HG03432 (cell line): ENCODE results near the gene KLHL3.

Experiments used
- ATAC-seq: cut with Tn5 transposase; IDR thresholded peaks from one replicate; pipeline ENCODE4 v1.9.1; 2021; ENCODE audit warnings: mild to moderate bottlenecking, moderate library complexity; ENCODE audit not compliant: unreplicated experiment

The KLHL3 gene

DNA sequence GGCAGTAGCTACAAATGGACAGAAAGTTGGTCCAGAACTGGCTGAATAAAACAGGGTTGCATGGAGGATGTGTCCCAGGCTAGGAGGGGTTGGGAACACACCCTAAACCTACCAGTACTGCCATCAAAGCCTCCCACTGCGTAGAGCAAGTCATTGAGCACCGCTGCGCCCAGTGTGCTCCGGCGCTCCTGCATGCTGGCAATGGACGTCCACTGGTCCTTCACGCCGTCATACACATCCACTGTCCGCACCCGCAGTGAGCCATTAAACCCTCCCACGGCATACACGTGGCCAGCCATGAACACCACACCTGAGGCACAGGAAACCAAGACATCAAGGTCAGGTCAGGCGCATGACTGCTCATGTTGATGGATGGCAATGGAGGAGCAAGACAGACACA is 97.0 kb downstream of the KLHL3 start:
- ATAC-seq = no peak

DNA sequence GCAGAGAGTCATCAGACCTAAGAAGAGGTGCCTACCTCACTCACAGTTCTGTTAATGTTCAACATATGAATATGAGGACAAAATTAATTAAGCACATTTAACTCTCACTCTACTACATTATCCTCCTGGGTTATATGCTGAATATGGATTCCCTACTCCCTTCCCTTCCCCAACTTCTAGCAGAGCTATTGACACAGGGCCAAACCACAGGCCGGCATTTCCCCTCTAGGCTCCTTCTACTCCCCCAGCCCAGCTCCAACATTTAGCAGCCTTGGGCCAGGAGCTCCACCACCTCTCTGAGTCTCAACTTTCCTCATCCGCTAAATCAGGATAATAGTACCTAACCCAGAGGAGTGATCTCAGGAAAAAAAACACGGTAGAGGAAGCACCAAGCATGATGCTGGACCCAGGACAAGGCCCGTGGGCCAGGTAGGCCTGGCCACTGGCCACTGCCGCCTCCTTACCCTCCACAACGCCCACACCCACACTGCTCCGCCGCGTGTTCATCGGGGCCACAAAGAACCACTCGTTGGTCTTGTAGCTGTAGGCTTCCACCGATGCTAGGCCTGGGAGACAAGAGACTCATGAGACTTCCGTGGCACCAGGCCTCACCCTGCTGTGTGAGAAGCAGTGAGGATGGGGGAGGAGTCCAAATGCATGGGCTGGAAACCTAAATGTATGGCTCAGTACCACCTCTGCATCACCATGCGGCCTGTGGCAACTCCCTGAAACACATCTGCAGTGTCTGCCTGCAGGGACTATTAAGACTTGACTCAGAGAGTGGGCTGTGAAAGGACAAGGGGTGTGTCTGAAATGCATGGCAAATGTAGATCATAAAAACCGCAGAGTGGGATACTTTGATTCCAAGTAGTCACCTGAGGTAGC is 98.8 kb downstream of the KLHL3 start:
- ATAC-seq = no peak

DNA sequence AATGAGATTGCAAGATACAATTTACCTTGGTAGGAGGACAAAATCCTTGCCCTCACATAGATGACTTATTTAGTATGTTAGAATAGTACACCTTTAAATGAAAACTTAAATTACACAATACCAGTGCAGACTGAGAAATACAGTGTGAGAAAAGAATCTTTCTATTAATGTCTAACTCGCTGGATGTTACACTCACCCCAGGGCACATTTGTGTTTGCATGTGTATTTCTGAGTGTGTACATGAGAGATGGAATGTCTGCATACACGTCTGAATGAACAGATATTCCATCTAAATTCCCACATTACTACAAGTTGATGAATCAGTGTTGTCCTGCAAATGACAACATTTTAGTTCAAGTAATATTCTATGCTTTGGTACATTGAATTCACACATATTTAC is 99.8 kb downstream of the KLHL3 start:
- ATAC-seq = no peak

DNA sequence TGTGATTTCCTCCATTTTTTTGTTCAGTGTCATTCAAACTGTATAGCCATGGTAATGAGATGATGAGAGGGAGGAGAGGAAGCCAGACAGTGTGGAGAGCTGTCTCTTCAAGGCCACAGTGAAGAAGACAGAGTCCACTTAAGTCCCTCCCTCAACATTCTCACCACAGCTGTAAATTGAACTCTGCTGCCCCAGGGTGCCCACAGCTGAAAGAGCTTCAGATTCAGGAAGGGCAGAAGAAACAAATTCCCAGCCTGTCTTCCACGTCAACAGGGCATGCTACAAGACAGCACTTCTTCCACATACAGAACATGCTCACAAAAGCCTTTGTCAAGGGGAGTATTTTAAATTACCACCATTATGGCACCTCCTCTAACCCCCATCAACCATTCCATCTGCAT is 100.4 kb downstream of the KLHL3 start:
- ATAC-seq = no peak

- no peak for ATAC-seq
Observed at GRCh38 chr5:137633896-137634295, 102.0 kb downstream of the KLHL3 start.

DNA sequence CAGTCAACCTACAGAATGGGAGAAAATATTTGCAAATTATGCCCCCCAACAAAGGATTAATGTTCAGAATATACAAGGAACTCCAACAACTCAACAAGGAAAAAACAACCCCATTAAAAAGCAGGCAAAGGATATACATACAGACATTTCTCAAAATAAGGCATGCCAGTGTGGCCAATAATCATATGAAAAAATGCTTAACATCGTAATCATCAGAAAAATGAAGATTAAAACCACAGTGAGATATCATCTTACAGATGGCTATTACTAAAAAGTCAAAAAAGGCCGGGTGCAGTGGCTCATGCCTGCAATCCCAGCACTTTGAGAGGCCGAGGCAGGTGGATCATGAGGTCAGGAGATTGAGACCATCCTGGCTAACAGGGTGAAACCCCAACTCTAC is 103.2 kb downstream of the KLHL3 start:
- ATAC-seq = no peak

DNA sequence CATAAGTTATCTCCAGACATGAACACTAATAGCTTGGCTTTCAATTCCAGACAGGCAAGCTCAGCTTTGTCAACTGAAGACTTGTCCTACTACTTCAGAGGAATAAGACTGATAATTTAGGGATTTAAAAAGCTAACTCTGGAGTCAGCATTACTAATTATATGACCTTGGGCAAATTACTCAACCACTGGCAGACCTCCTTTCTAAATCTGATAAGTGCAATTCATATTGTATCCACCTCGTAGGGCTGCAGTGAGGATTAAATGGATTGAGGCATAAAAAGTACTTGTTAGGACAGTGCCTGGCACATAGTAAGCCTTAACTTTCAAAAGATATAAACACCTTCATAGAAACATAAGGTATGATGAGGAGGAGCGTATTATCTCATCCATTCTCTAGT is 104.4 kb downstream of the KLHL3 start:
- ATAC-seq = no peak

DNA sequence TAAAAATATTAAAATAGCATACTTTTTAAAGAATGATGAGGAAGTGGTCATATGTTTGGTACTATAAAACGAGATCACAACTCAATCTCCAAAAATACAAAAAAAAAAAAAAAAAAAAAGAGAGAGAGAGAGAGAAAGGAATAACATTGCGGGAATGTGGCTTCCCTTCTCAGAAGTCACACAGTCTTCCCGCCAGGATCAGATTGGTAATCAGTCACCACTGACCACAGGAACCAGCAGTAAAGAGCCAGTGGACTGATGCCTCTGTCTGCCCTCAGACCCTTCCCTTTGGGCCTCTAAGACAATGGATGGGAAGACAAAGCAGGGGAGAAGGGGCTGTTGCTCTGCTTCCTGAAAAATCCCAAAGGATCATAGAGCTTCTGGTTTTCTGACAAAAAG is 104.9 kb downstream of the KLHL3 start:
- no peak for ATAC-seq

GRCh38 chr5:137630216-137630971 is 105.5 kb downstream of the KLHL3 start:
- ATAC-seq = no peak

- peak; percentile 84 for ATAC-seq
Observed at GRCh38 chr5:137629646-137630045, 106.2 kb downstream of the KLHL3 start.

DNA sequence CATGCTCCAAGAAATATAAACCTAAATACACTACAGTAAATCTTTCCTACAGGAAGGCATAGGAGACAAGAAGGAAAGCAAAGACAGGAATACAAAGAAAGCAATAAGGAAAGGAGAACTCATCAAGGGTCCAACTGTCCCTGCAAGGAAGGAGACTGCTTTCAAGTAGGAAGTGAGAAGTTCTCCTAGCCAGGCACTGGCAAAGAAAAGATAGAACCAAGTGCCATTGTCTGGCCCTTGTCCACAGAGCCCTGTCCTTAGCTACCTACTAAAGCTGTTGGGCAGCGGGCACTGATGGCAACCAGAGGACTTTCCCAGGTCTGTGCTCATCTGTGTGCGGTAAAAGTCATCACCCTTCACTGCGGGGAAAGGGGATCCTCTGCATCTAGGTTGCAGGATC is 108.2 kb downstream of the KLHL3 start:
- ATAC-seq = no peak

DNA sequence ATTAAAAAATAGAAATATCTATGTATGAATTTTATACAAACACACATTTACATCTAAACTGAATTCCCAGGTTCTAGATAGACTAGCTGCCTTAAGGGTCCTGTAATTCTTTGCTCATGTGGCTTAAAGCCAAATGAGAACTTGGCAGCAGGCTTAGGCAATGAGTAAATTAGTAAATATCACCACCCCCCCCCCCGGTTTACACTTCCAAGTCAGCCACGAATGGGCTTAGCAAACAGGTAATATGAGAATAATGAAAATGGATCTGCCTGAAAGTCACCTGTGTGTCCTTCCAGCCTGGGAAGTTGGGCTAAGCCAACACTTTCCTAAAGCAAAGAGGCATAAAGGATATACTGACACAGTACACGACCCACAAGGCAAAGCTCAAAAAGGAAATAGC is 108.6 kb downstream of the KLHL3 start:
- no peak for ATAC-seq

DNA sequence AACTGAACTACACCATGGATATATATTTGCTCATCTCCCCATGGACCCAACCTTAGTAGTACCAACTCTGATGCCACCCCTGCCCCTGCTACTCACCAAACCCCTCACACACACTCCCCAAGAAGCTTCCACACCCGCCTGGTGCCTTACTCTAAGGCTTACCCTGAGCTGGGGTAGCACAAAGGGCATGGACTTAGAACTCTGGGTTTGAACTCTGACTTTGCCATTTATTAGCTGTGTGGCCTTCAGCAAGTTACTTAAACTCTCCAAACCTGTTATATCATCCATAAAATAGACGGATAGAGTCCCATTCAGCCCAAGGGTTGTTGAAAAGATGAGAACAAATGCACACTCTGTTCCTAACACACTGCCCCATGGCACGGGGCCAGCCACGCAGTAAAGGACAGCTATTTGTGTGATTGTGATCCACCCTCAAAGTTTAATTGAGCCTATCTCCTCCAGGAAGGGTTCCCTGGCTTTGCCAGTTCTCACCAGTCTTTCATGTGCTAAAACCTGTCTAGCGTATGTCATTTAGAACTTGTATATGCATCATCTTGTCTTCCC is 111.0 kb downstream of the KLHL3 start:
- ATAC-seq = no peak

DNA sequence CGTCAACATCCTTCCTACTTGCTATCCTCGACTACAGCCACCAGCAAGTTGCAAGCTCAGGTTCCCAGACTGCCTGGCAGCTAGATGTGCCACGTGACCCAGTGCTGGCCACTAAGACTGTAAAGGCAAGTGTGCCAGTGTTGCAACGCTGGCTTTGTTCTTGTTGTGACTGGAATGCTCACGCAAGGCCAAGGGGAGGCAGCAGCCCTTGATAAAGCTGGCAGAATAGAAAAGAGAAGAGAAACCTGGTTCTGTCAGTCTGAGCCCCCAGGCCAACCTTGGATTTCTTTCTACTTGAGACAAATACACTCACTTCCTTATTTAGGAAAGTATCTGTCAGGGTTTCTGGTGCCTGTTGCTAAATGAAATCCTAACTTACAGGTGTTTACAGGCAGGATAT is 113.0 kb downstream of the KLHL3 start:
- peak; percentile 64 for ATAC-seq

DNA sequence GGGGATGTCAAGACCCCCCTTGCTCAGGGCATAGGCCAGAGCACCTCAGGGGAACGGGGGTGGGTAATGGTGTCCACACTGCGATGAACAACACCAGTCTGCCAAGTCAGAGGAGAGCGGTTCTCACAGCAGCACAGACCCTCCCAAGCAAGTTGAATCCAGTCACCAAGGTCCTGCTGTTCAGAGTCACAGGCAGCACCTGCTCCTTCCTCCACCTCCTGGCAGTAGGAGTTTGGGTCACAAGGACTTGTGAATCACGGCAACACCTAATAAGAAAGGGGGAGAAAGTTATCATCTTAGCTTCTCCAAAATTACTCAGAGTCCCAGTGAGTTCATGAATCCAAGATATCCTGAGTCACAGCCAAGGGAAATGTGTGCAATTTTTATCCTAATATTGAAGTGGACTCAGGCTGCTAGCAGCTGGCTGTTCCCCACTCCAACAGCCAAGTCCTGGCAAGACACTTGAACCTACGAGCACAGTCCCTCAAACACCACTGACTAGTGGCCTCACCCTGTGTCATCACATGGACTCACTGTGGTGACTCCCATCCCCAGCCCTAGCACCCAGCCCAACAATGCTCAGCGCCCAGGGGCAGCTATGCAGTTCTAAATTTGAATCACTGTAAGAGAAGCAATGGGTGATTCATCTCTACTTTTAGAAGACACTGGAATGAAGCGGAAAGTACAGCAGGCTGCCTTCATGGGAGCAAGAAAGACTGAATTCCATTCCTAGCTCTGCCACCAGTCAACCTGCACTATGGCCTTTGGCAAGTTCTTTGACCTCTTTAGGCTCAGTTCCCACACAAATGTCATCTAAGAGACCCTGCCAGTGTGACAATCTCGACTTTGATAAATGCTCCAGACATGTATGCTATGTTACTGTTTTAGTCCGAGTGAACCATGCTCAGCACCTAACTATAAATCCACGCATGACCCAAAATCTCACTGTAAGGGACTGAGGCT is 113.7 kb downstream of the KLHL3 start:
- ATAC-seq = no peak

- ATAC-seq = no peak
Observed at GRCh38 chr5:137621306-137621705, 114.6 kb downstream of the KLHL3 start.

DNA sequence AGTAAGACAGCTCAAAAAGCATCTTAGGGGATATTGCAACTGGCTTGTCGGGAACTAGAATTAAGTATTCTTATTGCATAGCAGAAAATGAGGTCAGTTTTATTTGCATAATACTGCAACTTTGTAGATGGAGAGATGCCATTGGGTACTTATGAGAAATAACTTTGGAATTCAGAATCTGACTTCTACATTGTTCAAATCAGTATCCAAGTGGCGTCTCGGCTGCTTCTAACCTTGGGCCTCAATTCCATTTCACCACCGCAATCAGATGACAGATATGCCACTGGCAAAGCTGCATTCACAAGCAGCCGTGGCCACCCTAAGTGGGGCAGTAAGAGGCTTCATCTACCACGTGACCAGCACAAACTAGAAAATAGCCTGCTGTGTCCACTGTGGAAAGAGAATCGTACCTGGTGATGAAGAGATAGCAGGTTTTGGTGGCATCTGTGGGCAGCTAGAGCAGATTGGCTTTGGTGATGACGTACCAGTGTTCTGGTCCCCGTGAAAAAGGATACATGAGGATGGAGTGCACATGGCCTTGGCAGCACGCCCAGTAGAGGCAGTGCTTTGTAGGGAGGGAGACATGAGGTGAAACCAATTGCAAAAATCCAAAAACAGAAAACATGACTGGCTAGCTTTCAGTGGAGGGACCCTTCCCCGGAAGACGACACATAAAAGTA is 116.6 kb downstream of the KLHL3 start:
- ATAC-seq = no peak

DNA sequence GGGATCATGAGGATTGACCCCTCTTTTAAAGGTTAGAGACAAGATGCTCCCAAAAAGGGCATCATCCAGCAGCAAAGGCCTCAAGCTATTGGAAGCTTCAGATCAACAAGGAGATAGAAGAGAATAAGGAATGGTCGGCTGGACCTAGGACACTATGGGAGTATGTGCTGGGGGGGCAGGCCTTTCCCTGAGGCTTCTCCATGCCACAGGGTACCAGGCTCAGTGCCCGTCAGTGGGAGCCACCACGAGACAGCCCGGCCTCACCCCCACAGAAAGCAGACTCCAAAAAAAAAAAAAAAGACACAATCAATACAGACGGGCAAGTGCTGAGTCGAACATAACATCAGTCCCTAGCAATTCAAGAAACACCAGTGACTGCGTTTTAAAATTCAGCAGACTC is 117.4 kb downstream of the KLHL3 start:
- ATAC-seq = no peak

- ATAC-seq = no peak
Observed at GRCh38 chr5:137617528-137618205, 118.2 kb downstream of the KLHL3 start.

DNA sequence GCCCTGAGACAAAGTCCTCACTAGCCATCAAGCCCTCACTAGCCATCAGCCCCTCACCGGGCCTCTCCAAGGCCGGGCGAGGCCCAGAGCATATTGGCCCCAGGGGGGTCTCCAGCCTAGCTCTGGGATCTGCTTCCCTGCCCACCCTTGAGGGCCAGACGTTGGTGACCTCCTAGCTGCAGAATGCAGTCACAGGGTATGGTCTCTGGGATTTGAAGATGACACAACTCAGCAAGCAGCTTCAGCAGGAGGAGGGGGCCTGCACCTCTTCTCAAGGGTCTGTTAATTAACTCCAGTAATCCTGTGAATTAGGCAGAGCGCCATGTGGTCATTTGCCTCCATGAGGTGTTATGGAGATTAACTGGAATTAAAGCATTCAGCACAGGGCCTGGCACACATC is 119.8 kb downstream of the KLHL3 start:
- no peak for ATAC-seq
